A673 (cell line): ENCODE results near the gene AMDHD2. TPM values are rescaled to one million over a fixed set of nuclear protein-coding genes. Genes with fewer than 3 reads are reported as not detected.

Experiments
- BruUV-seq: library from RNA; stranded (reverse); fragments of 400-500 nt; replicated peaks from 2 replicates; lab custom pipeline; 2021; lab: Mats Ljungman, UMichigan
- CTCF ChIA-PET: fragments of 300-600 bp; sonication (Branson Sonifier 250); formaldehyde crosslinking; loops from one replicate; lab custom pipeline; 2022; ENCODE audit warnings: antibody characterized with exemption; lab: Charles Lee
- POLR2A ChIA-PET: fragments of 300-600 bp; sonication (Branson Sonifier 250); formaldehyde crosslinking; loops from one replicate; lab custom pipeline; 2022; ENCODE audit warnings: antibody characterized with exemption; ENCODE audit not compliant: low non-redundant PET; lab: Charles Lee
- DNase-seq: peaks from one replicate; pipeline ENCODE4 v3.0.0-alpha.2; 2015; ENCODE audit warnings: low spot score
- H3K27ac ChIP-seq: fragments of 200-600 bp; sonication (generic); 2 replicates; pipeline ENCODE4 v1.5.1; 2016; ENCODE audit warnings: mixed run types, low read depth, mild to moderate bottlenecking, mixed read lengths, antibody characterized with exemption, low read length; ENCODE audit not compliant: poor library complexity, severe bottlenecking
- H3K27me3 ChIP-seq: fragments of 200-600 bp; sonication (generic); replicated peaks from 2 replicates; pipeline ENCODE4 v1.6.1; 2017; ENCODE audit warnings: mixed run types, low read depth, mild to moderate bottlenecking, mixed read lengths, antibody characterized with exemption, low read length; ENCODE audit not compliant: insufficient read depth, poor library complexity
- H3K36me3 ChIP-seq: fragments of 200-600 bp; sonication (generic); 2 replicates; pipeline ENCODE4 v1.6.1; 2016; ENCODE audit warnings: mixed run types, mild to moderate bottlenecking, mixed read lengths, antibody characterized with exemption, low read length; ENCODE audit not compliant: insufficient read depth, poor library complexity, severe bottlenecking
- H3K4me1 ChIP-seq: fragments of 200-600 bp; sonication (generic); 2 replicates; pipeline ENCODE4 v1.6.1; 2017; ENCODE audit warnings: mixed run types, mild to moderate bottlenecking, mixed read lengths, antibody characterized with exemption, low read length; ENCODE audit not compliant: insufficient read depth, poor library complexity, severe bottlenecking
- H3K4me3 ChIP-seq: fragments of 200-600 bp; sonication (generic); 2 replicates; pipeline ENCODE4 v1.5.1; 2016; ENCODE audit warnings: low read depth, mixed run types, mild to moderate bottlenecking, mixed read lengths, low read length; ENCODE audit not compliant: poor library complexity, severe bottlenecking
- H3K9me3 ChIP-seq: fragments of 200-600 bp; sonication (generic); 2 replicates; pipeline ENCODE4 v1.6.1; 2016; ENCODE audit warnings: mixed run types, low read depth, mild to moderate bottlenecking, mixed read lengths, antibody characterized with exemption, low read length; ENCODE audit not compliant: poor library complexity, severe bottlenecking
- EZH2 ChIP-seq: fragments of 200-600 bp; sonication (generic); IDR thresholded peaks from 2 replicates; pipeline ENCODE4 v1.6.1; 2017; ENCODE audit warnings: borderline replicate concordance, low read depth, mild to moderate bottlenecking, mixed read lengths, antibody characterized with exemption, low read length; ENCODE audit not compliant: poor library complexity, severe bottlenecking
- intact Hi-C: fragments of 100-400 bp; cut with micrococcal nuclease; formaldehyde crosslinking; loops from one replicate; pipeline ENCODE4 v1.10.0; 2022; ENCODE audit not compliant: unreplicated experiment
- total RNA-seq: library from RNA; stranded (reverse); gene quantifications from 2 replicates; pipeline ENCODE4 v1.2.3, GENCODE V29; 2021
- TF ChIP-seq, protein P1 (sequence below): fragments of 300-800, 200-600 bp; sonication (generic); conservative IDR thresholded peaks from 2 replicates; pipeline ENCODE4 v1.5.1; 2017; ENCODE audit warnings: low read depth, mild to moderate bottlenecking, antibody characterized with exemption, low read length, moderate library complexity, mixed read lengths

The AMDHD2 gene
- total RNA-seq, 1 experiment from 2014 or later: 53.3 TPM

- TF ChIP-seq, protein P1, sequence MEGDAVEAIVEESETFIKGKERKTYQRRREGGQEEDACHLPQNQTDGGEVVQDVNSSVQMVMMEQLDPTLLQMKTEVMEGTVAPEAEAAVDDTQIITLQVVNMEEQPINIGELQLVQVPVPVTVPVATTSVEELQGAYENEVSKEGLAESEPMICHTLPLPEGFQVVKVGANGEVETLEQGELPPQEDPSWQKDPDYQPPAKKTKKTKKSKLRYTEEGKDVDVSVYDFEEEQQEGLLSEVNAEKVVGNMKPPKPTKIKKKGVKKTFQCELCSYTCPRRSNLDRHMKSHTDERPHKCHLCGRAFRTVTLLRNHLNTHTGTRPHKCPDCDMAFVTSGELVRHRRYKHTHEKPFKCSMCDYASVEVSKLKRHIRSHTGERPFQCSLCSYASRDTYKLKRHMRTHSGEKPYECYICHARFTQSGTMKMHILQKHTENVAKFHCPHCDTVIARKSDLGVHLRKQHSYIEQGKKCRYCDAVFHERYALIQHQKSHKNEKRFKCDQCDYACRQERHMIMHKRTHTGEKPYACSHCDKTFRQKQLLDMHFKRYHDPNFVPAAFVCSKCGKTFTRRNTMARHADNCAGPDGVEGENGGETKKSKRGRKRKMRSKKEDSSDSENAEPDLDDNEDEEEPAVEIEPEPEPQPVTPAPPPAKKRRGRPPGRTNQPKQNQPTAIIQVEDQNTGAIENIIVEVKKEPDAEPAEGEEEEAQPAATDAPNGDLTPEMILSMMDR: no peak
- TF ChIP-seq EZH2: no peak
- BruUV-seq: no TSS peak
- intact Hi-C loops: no loop called here
- Histone ChIP-seq H3K9me3 (no peaks in the 10 kb centered on the region), H3K4me1 (peaks cover 8% of the 10 kb centered on the region), H3K4me3 (peak overlapping the region; percentile 65), H3K27ac (peak overlapping the region; percentile 77), H3K27me3 (no peaks in the 10 kb centered on the region), H3K36me3 (peaks cover 11% of the 10 kb centered on the region)
- ChIA-PET CTCF (interaction anchor here (0.5 kb wide), 1 partner anchor 10 kb away, joined by 3 read pairs; no protein-coding TSS in a partner anchor), POLR2A (no interaction called here)
- no peak for DNase-seq
Measured at GRCh38 chr16:2520784-2521531, 787 bp downstream of the AMDHD2 start.

- CTCF ChIA-PET: no interaction called here
- Histone ChIP-seq H3K27me3 (no peaks in the 10 kb centered on the region), H3K36me3 (peaks cover 20% of the 10 kb centered on the region), H3K9me3 (no peaks in the 10 kb centered on the region), H3K4me1 (peaks cover 8% of the 10 kb centered on the region), H3K27ac (no peak overlapping the region), H3K4me3 (no peak overlapping the region)
- DNase-seq: no peak
- intact Hi-C loops: no loop called here
- TF ChIP-seq, protein P1: no peak
- TF ChIP-seq EZH2: no peak
- POLR2A ChIA-PET: no interaction called here
- no TSS peak for BruUV-seq
Measured at GRCh38 chr16:2523801-2524231, 3.6 kb downstream of the AMDHD2 start.

DNA sequence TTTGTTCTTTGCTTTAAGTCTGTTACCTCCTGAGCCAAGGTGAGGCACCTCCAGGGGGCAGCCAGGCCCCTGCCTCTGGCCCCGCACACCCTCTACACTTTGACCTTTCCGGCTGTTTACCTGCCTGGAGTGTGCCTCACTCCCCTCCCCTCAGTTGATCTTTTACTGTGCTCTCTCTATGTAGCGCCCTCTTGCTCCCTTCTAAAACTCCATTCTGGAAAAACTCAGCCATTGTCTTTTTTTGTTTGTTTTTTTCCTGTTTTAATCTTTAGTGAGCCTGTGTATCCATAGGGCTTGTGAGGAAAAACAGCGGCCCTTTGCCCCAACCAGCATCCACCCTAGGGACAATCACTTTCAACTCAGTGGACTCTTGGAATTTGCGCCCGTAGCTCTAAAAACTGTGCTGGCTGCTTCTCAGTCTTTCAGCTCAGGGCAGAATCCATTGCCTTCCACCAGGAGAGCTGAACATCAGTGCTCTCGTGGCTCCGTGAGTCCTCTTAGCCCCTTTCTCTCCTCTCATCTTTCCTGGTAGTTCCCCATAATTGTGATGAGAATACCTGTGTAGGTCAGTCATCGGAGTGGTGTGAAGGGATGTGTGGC, 4.3 kb downstream of the AMDHD2 start:
- ChIA-PET POLR2A (no interaction called here), CTCF (interaction anchor here (0.5 kb wide), 1 partner anchor 502 kb away, joined by 3 read pairs; no protein-coding TSS in a partner anchor)
- peaks cover 21% of the 10 kb centered on the region for H3K36me3 ChIP-seq
- BruUV-seq: no TSS peak
- H3K4me3 ChIP-seq: no peak overlapping the region
- intact Hi-C loops: no loop called here
- DNase-seq: no peak
- TF ChIP-seq, protein P1: no peak
- TF ChIP-seq EZH2: no peak
- no peaks in the 10 kb centered on the region for H3K9me3 ChIP-seq
- no peak overlapping the region for H3K27ac ChIP-seq
- no peaks in the 10 kb centered on the region for H3K27me3 ChIP-seq
- peaks cover 8% of the 10 kb centered on the region for H3K4me1 ChIP-seq
